Measurements from ENCODE around the gene SNX3. TPM values are rescaled to one million over a fixed set of nuclear protein-coding genes. Genes with fewer than 3 reads are reported as not detected.

SNX3 gene
- total RNA-seq, 1 experiment from 2014 or later = 80.7 TPM

- Histone ChIP-seq H3K4me2 (ENCODE audit: insufficient read depth, insufficient read length, low read length) (peak overlapping the region; percentile 50), H4K8ac (replicated peaks; ENCODE audit: insufficient read length, low read depth, low read length) (no peak overlapping the region), H3K79me2 (ENCODE audit: insufficient read depth, low read length) (no peaks in the 10 kb centered on the region), H2BK5ac (ENCODE audit: insufficient read length, low read length) (no peak overlapping the region), H3K4me1 (ENCODE audit: insufficient read depth, low read length) (no peaks in the 10 kb centered on the region), H4K20me1 (ENCODE audit: control insufficient read depth, insufficient read depth, insufficient read length) (no peaks in the 10 kb centered on the region), H2BK15ac (ENCODE audit: low read depth, low read length) (no peak overlapping the region), H4K91ac (ENCODE audit: insufficient read length, low read depth, low read length) (no peak overlapping the region), H2BK20ac (ENCODE audit: low read depth, low read length, poor library complexity, severe bottlenecking) (no peak overlapping the region), H3K27ac (ENCODE audit: insufficient read length, low read depth, low read length) (no peak overlapping the region), H3K9me3 (ENCODE audit: control insufficient read depth, low read depth, low read length) (no peaks in the 10 kb centered on the region), H3K27me3 (ENCODE audit: insufficient read depth, low read length) (peaks cover 75% of the 10 kb centered on the region), H2AK5ac (ENCODE audit: insufficient read length, low read length) (no peak overlapping the region), H2BK120ac (ENCODE audit: low read depth, low read length, poor library complexity, severe bottlenecking) (no peak overlapping the region), H3K4ac (ENCODE audit: low read depth, low read length) (no peak overlapping the region), H3T11ph (ENCODE audit: low read length) (no peak overlapping the region), H2BK12ac (ENCODE audit: insufficient read length, low read depth, low read length) (no peak overlapping the region), H3K14ac (ENCODE audit: insufficient read depth, low read length) (no peak overlapping the region), H3K23ac (ENCODE audit: insufficient read length, low read depth, low read length) (no peak overlapping the region), H3K9ac (ENCODE audit: extremely low read depth, insufficient read length, low read length) (no peak overlapping the region), H2AFZ (ENCODE audit: low read length) (no peak overlapping the region), H3K23me2 (ENCODE audit: insufficient read length, low read depth, low read length, poor library complexity, severe bottlenecking) (peaks cover 9% of the 10 kb centered on the region), H3K79me1 (ENCODE audit: insufficient read depth, low read depth, low read length, poor library complexity, severe bottlenecking) (no peaks in the 10 kb centered on the region), H3K18ac (ENCODE audit: insufficient read length, low read depth, low read length) (no peak overlapping the region), H4K5ac (ENCODE audit: insufficient read length, low read depth, low read length) (no peak overlapping the region), H3K56ac (ENCODE audit: insufficient read length, low read depth, low read length) (no peak overlapping the region)
- Mint-ChIP-seq H3K27me3 (ENCODE audit: low read depth) (peaks cover 98% of the 10 kb centered on the region), H3K4me3 (peak overlapping the region; percentile 49 to 82), H3K27ac (no peak overlapping the region), H3K4me1 (peaks cover 28 to 56% of the 10 kb centered on the region in 2 experiments), H3K9me3 (peaks cover 4 to 17% of the 10 kb centered on the region in 2 experiments; a peak in 2 of 5 replicates), H3K36me3 (ENCODE audit: insufficient read depth in 1 of 3, low read depth in 3 of 3) (no peaks in the 10 kb centered on the region)
- WGBS (ENCODE audit: extremely low coverage, insufficient read length, low lambda C conversion rate) = no CpG with 5 or more reads among the region's 22 CpGs
- no peak for DNase-seq
- TF ChIP-seq, protein P1, sequence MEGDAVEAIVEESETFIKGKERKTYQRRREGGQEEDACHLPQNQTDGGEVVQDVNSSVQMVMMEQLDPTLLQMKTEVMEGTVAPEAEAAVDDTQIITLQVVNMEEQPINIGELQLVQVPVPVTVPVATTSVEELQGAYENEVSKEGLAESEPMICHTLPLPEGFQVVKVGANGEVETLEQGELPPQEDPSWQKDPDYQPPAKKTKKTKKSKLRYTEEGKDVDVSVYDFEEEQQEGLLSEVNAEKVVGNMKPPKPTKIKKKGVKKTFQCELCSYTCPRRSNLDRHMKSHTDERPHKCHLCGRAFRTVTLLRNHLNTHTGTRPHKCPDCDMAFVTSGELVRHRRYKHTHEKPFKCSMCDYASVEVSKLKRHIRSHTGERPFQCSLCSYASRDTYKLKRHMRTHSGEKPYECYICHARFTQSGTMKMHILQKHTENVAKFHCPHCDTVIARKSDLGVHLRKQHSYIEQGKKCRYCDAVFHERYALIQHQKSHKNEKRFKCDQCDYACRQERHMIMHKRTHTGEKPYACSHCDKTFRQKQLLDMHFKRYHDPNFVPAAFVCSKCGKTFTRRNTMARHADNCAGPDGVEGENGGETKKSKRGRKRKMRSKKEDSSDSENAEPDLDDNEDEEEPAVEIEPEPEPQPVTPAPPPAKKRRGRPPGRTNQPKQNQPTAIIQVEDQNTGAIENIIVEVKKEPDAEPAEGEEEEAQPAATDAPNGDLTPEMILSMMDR (conservative IDR thresholded peaks at IDR 0.05) = no peak
Measured at GRCh38 chr6:108175176-108175591, 85.7 kb downstream of the SNX3 start.

Measured in H9 (cell line).